HepG2 (cell line): ENCODE data around the gene OR2W3. TPM values are rescaled to one million over a fixed set of nuclear protein-coding genes. Genes with fewer than 3 reads are reported as not detected.
"Not testable (repeated sequence)": the region's sequence is repeated elsewhere in the genome, so short reads cannot be mapped to it uniquely, and the experiment has no call there.

ENCODE experiments used
- ATAC-seq: fragments of 200-7000 bp; cut with Tn5 transposase; 3 replicates; pipeline ENCODE4 v1.9.1; 2020; ENCODE audit warnings: mild to moderate bottlenecking, moderate library complexity
- BruUV-seq: library from RNA; stranded (reverse); fragments of 400-500 nt; replicated peaks from 2 replicates; lab custom pipeline; 2021; lab: Mats Ljungman, UMichigan
- CTCF ChIA-PET: fragments of 300-600 bp; formaldehyde crosslinking; extraction: SDS; loops from one replicate; lab custom pipeline; 2021; ENCODE audit warnings: low total read pairs, inconsistent platforms, low intra/inter-chr PET ratio; lab: Yijun Ruan, JAX
- POLR2A ChIA-PET: fragments of 350-600 bp; sonication (Branson Sonifier 250); formaldehyde crosslinking; loops from one replicate; lab custom pipeline; 2020; ENCODE audit warnings: antibody characterized with exemption, inconsistent platforms; lab: Yijun Ruan, JAX
- DNase-seq: peaks from one replicate; pipeline ENCODE4 v3.0.0-alpha.2; 2015; ENCODE audit warnings: low spot score
- FAIRE-seq: peaks from 3 replicates; lab custom pipeline; 2011; peaks lifted over from hg19 to GRCh38; lab: Jason Lieb, UNC
- H2AFZ ChIP-seq: one replicate; pipeline ENCODE4 v1.6.1; 2011; ENCODE audit warnings: low read length, inconsistent platforms
- H3K27ac ChIP-seq: fragments of 300-600 bp; 3 replicates; pipeline ENCODE4 v1.8.0; 2011; ENCODE audit warnings: mixed run types, mild to moderate bottlenecking, mixed read lengths, low read length, inconsistent platforms; ENCODE audit not compliant: insufficient read depth; ENCODE audit errors: extremely low read length
- H3K27me3 ChIP-seq, 2 experiments: fragments of 200-600 bp in 1 of 2; 2 replicates in 1 of 2; 3 replicates in 1 of 2; pipeline versions ENCODE4 v1.6.0 to v1.8.0; 2011; ENCODE audit warnings: low read length in 2 of 2, mild to moderate bottlenecking in 2 of 2, moderate library complexity in 2 of 2, inconsistent platforms in 1 of 2; ENCODE audit not compliant: insufficient read depth in 2 of 2, control insufficient read depth in 1 of 2
- H3K36me3 ChIP-seq, 2 experiments: fragments of 200-600 bp in 1 of 2; replicated peaks in 1 of 2; 2 replicates in 1 of 2; 3 replicates in 1 of 2; pipeline versions ENCODE4 v1.5.1 to v1.8.0; 2011; ENCODE audit warnings: low read length in 2 of 2, inconsistent platforms in 1 of 2; ENCODE audit not compliant: insufficient read depth in 2 of 2, control insufficient read depth in 1 of 2
- H3K4me1 ChIP-seq: 2 replicates; pipeline ENCODE4 v1.5.1; 2012; ENCODE audit warnings: low read length, inconsistent platforms; ENCODE audit not compliant: insufficient read depth
- H3K4me2 ChIP-seq: 2 replicates; pipeline ENCODE4 v1.6.0; 2011; ENCODE audit warnings: low read depth, low read length, inconsistent platforms
- H3K4me3 ChIP-seq, 3 experiments: fragments of 200-600 bp in 1 of 3; sonication (generic), shearing (Covaris generic) in 1 of 3; replicated peaks in 1 of 3; 2 replicates each; pipeline ENCODE4 v1.5.1; 2011 to 2016; ENCODE audit warnings: low read length in 3 of 3, inconsistent platforms in 2 of 3, low read depth in 2 of 3, mild to moderate bottlenecking in 2 of 3, control low read depth in 1 of 3, mixed read lengths in 1 of 3; ENCODE audit not compliant: insufficient read depth in 1 of 3
- H3K79me2 ChIP-seq: one replicate; pipeline ENCODE4 v1.6.1; 2011; ENCODE audit warnings: low read length, inconsistent platforms; ENCODE audit not compliant: insufficient read depth
- H3K9ac ChIP-seq: 2 replicates; pipeline ENCODE4 v1.6.0; 2011; ENCODE audit warnings: mild to moderate bottlenecking, low read depth, low read length, inconsistent platforms; ENCODE audit not compliant: insufficient read depth
- H3K9me3 ChIP-seq: 2 replicates; pipeline ENCODE4 v1.5.1; 2012; ENCODE audit warnings: mild to moderate bottlenecking, low read length
- H4K20me1 ChIP-seq: 2 replicates; pipeline ENCODE4 v1.6.0; 2011; ENCODE audit warnings: inconsistent platforms, mild to moderate bottlenecking, low read length, moderate library complexity; ENCODE audit not compliant: insufficient read depth
- MNT ChIP-seq: fragments of 450-650 bp; IDR thresholded peaks from 2 replicates; pipeline ENCODE4 v1.6.1; 2016
- NCOA5 ChIP-seq: sonication (generic); formaldehyde crosslinking; IDR thresholded peaks from 2 replicates; pipeline ENCODE4 v1.4.0; 2020; ENCODE audit warnings: missing genetic modification reagents
- TAF1 ChIP-seq: sonication (generic); formaldehyde crosslinking; IDR thresholded peaks from 2 replicates; pipeline ENCODE4 v1.4.0; 2020; ENCODE audit warnings: missing genetic modification reagents
- ZC3H13 ChIP-seq: sonication (generic); formaldehyde crosslinking; IDR thresholded peaks from 2 replicates; pipeline ENCODE4 v1.8.1; 2023; ENCODE audit warnings: mild to moderate bottlenecking, missing genetic modification reagents, moderate library complexity
- ZNF276 ChIP-seq: sonication (generic); formaldehyde crosslinking; IDR thresholded peaks from 2 replicates; pipeline ENCODE4 v1.4.0; 2020; ENCODE audit warnings: mild to moderate bottlenecking, low read depth, missing genetic modification reagents
- ZNF607 ChIP-seq: sonication (generic); formaldehyde crosslinking; IDR thresholded peaks from 2 replicates; pipeline ENCODE4 v1.5.1; 2020; ENCODE audit warnings: missing genetic modification reagents, mild to moderate bottlenecking, borderline replicate concordance
- ZNF792 ChIP-seq: IDR thresholded peaks from 2 replicates; pipeline ENCODE4 v1.6.1; 2016
- WGBS: methylation state at CpG from one replicate; pipeline ENCODE4 v1.1.6; 2017; ENCODE audit warnings: low lambda C conversion rate; 5-methylcytosine and 5-hydroxymethylcytosine counted together
- in situ Hi-C: cut with HindIII; loops from 2 replicates; pipeline ENCODE4 v1.10.0; 2017; ENCODE audit warnings: low pct_unique_long_range_greater_than_20kb; ENCODE audit not compliant: extremely low pct_ligation_motif_present
- intact Hi-C: fragments of 100-400 bp; cut with micrococcal nuclease; formaldehyde crosslinking; loops from one replicate; pipeline ENCODE4 v1.10.0; 2022; ENCODE audit not compliant: unreplicated experiment
- polyA plus RNA-seq, 8 experiments: library from polyadenylated mRNA; depleted of rRNA in 3 of 8; stranded (reverse) in 7 of 8; unstranded in 1 of 8; fragments of >200 nt; fragmentation: Illumina TruSeq in 4 of 8; extraction: Trizol in 4 of 8; gene quantifications; 2 replicates each; pipeline versions ENCODE4 v1.2.1 to v1.2.3, GENCODE V29; 2011 to 2016; ENCODE audit warnings: low read depth in 4 of 8, missing spikeins in 1 of 8, mixed read lengths in 1 of 8; ENCODE audit not compliant: insufficient read depth in 1 of 8
- total RNA-seq, 5 experiments: library from RNA; depleted of rRNA; stranded (reverse); fragments of >200 nt; fragmentation: Illumina TruSeq; extraction: Trizol; gene quantifications; 2 replicates each; pipeline ENCODE4 v1.2.3, GENCODE V29; 2016; ENCODE audit warnings: low read depth in 1 of 5

Gene OR2W3
- total and polyA plus RNA-seq, 2 of the 13 experiments (the other 11 are each of a cell fraction or from before 2014, with no cell fraction given) = not detected

GRCh38 chr1:247935781-247936180, 40.4 kb downstream of the OR2W3 start:
- TF ChIP-seq ZNF276 (CRISPR knock-in tag) (no peak), ZC3H13 (CRISPR knock-in tag) (no peak), ZNF792 (CRISPR knock-in tag) (no peak), NCOA5 (CRISPR knock-in tag) (no peak), TAF1 (CRISPR knock-in tag) (no peak)
- ATAC-seq = no peak
- Histone ChIP-seq H2AFZ (no peak overlapping the region), H4K20me1 (no peaks in the 10 kb centered on the region), H3K36me3 (no peaks in the 10 kb centered on the region), H3K9me3 (peaks cover 60% of the 10 kb centered on the region), H3K27me3 (no peaks in the 10 kb centered on the region), H3K79me2 (no peaks in the 10 kb centered on the region), H3K27ac (no peak overlapping the region), H3K4me2 (no peak overlapping the region), H3K4me3 (no peak overlapping the region), H3K4me1 (no peaks in the 10 kb centered on the region), H3K9ac (no peak overlapping the region)
- BruUV-seq = no TSS peak
- ChIA-PET CTCF (no interaction called here), POLR2A (no interaction called here)
- in situ Hi-C loops (no loop called here), intact Hi-C loops (no loop called here)
- FAIRE-seq = no peak
- 60% methylated on average over 2 of the region's 9 CpGs for WGBS
- DNase-seq = no peak

- Histone ChIP-seq H3K4me1 (no peaks in the 10 kb centered on the region), H3K27ac (no peak overlapping the region), H3K27me3 (no peaks in the 10 kb centered on the region), H3K4me3 (no peak overlapping the region), H3K9me3 (peaks cover 62% of the 10 kb centered on the region), H4K20me1 (no peaks in the 10 kb centered on the region), H2AFZ (no peak overlapping the region), H3K9ac (no peak overlapping the region), H3K79me2 (no peaks in the 10 kb centered on the region), H3K36me3 (no peaks in the 10 kb centered on the region), H3K4me2 (no peak overlapping the region)
- peak; percentile 40 for TF ChIP-seq MNT
- TF ChIP-seq ZNF607 = no peak
- intact Hi-C loops = no loop called here
- no peak for DNase-seq
- FAIRE-seq = no peak
- in situ Hi-C loops = no loop called here
- 74% methylated on average over 15 of the region's 18 CpGs for WGBS
- CTCF ChIA-PET = no interaction called here
- no TSS peak for BruUV-seq
- no peak for ATAC-seq
- POLR2A ChIA-PET = no interaction called here
Measured at GRCh38 chr1:247936415-247936814, 41.0 kb downstream of the OR2W3 start.

- H4K20me1 ChIP-seq, H3K27me3 ChIP-seq, H3K27ac ChIP-seq, DNase-seq, H3K4me2 ChIP-seq, H3K4me1 ChIP-seq, H3K9ac ChIP-seq, H3K36me3 ChIP-seq, in situ Hi-C loops, intact Hi-C loops, H3K4me3 ChIP-seq, H3K79me2 ChIP-seq, CTCF ChIA-PET, FAIRE-seq, POLR2A ChIA-PET, BruUV-seq, H2AFZ ChIP-seq: not testable (repeated sequence)
- WGBS = 66% methylated on average over 28 of the region's 44 CpGs
- H3K9me3 ChIP-seq = peaks cover 63% of the 10 kb centered on the region
- ATAC-seq = peak; percentile 35; the same call in 1 of the 3 replicates
Measured at GRCh38 chr1:247936965-247937734, 41.8 kb downstream of the OR2W3 start.
